CD8-positive, alpha-beta memory T cell (primary cell): ENCODE measurements around the gene ADCK1. TPM values are rescaled to one million over a fixed set of nuclear protein-coding genes. Genes with fewer than 3 reads are reported as not detected.

Experiments
- CTCF ChIA-PET: fragments of 350-600 bp; sonication (Branson Sonifier 250); formaldehyde crosslinking; loops from one replicate; lab custom pipeline; 2021; ENCODE audit warnings: antibody characterized with exemption; lab: Charles Lee
- POLR2A ChIA-PET: fragments of 350-600 bp; sonication (Branson Sonifier 250); formaldehyde crosslinking; loops from one replicate; lab custom pipeline; 2021; ENCODE audit warnings: antibody characterized with exemption; lab: Charles Lee
- DNase-seq, 5 donors: peaks; one replicate each; pipeline versions ENCODE4 v3.0.0 to v3.0.0-alpha.2; 2020 to 2022; ENCODE audit warnings: mixed read lengths in 1 of 5
- H3K27ac ChIP-seq: one replicate; pipeline ENCODE4 v1.7.0; 2013; ENCODE audit warnings: low read depth, mild to moderate bottlenecking, low read length, moderate library complexity
- H3K27me3 ChIP-seq: 2 replicates; pipeline ENCODE4 v1.7.0; 2013; ENCODE audit warnings: low read length, mild to moderate bottlenecking; ENCODE audit not compliant: insufficient read depth, poor library complexity, severe bottlenecking
- H3K36me3 ChIP-seq: 2 replicates; pipeline ENCODE4 v1.7.0; 2013; ENCODE audit warnings: mild to moderate bottlenecking, low read length, moderate library complexity; ENCODE audit not compliant: insufficient read depth
- H3K4me1 ChIP-seq: 2 replicates; pipeline ENCODE4 v1.7.0; 2013; ENCODE audit warnings: mild to moderate bottlenecking, low read length, moderate library complexity; ENCODE audit not compliant: insufficient read depth
- H3K4me3 ChIP-seq: 2 replicates; pipeline ENCODE4 v1.7.0; 2013; ENCODE audit warnings: mild to moderate bottlenecking, low read length
- H3K9me3 ChIP-seq: 2 replicates; pipeline ENCODE4 v1.7.0; 2013; ENCODE audit warnings: mild to moderate bottlenecking, low read length
- H3K27ac Mint-ChIP-seq, 8 donors: one replicate each; pipeline ENCODE4 v1.8.0; 2020 to 2021; ENCODE audit warnings: mixed read lengths in 8 of 8, mild to moderate bottlenecking in 6 of 8, inconsistent platforms in 3 of 8, moderate library complexity in 3 of 8
- H3K27me3 Mint-ChIP-seq, 2 donors: one replicate each; pipeline ENCODE4 v1.8.0; 2020 to 2021; ENCODE audit warnings: mixed read lengths in 2 of 2, mild to moderate bottlenecking in 1 of 2, moderate library complexity in 1 of 2
- H3K36me3 Mint-ChIP-seq, 3 donors: one replicate each; pipeline ENCODE4 v1.8.0; 2020 to 2021; ENCODE audit warnings: mixed read lengths in 3 of 3, inconsistent platforms in 1 of 3, mild to moderate bottlenecking in 1 of 3
- H3K4me1 Mint-ChIP-seq, 3 donors: one replicate each; pipeline ENCODE4 v1.8.0; 2020 to 2021; ENCODE audit warnings: mixed read lengths in 3 of 3, inconsistent platforms in 1 of 3, mild to moderate bottlenecking in 1 of 3
- H3K4me3 Mint-ChIP-seq, 7 donors: one replicate each; pipeline ENCODE4 v1.8.0; 2020 to 2021; ENCODE audit warnings: mixed read lengths in 7 of 7, mild to moderate bottlenecking in 6 of 7, moderate library complexity in 4 of 7, inconsistent platforms in 2 of 7
- H3K9me3 Mint-ChIP-seq, 5 donors: one replicate each; pipeline ENCODE4 v1.8.0; 2020 to 2022; ENCODE audit warnings: mixed read lengths in 5 of 5, mild to moderate bottlenecking in 3 of 5, moderate library complexity in 2 of 5, inconsistent platforms in 1 of 5
- polyA plus RNA-seq: library from polyadenylated mRNA; unstranded; fragments of 300-500 nt; fragmentation: Illumina TruSeq; gene quantifications from one replicate; pipeline ENCODE4 v1.2.3, GENCODE V29; 2021
- total RNA-seq, 2 experiments: library from RNA; stranded (reverse); gene quantifications; one replicate each; pipeline ENCODE4 v1.2.3, GENCODE V29; 2021

Gene ADCK1
- total and polyA plus RNA-seq, 3 experiments from 2014 or later = 4.2 to 7.5 (median 5.9) TPM

DNA sequence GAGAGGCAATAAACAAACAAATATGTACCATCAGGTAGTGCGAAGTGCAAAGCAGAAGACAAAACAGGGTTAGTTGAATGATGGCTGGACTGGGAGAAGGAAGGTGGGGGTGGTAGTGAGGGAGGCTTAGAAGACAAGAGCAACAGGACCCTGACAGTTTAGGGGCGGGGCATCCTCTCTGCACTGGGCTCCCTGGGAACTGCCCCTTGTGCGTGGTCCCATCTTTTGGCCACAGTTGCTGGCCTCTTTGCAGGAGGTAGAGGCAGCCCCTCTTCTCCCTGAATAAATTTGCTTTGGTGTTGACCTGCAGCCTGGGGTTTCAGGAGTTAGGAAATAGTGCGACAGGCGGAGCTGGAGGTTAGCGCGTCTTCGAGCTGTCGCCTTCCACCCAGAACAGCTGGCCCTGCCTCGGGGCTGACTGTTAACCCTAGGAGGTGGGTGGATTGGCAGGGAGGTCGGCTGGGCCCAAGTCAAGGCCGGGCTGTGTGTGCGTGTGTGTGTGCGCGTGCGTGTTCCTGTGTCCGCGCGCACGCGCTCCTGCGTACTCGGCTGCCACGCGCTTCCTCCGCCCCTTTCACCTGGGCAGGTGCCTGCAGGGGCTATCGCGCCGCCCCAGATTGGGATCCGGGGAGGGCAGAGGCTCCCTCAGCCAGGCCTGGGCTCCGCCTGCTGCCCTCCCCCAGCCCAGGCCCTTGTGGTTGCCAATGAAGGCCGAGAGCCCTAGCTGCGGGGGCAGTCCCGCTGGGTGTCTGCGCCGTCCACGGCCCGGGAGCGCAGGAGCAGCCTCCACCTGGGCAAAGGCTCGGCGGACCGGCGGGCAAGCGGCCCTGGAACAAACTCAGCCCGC, 180.8 kb downstream of the ADCK1 start:
- Histone ChIP-seq H3K4me3 (no peak overlapping the region), H3K27ac (no peak overlapping the region), H3K9me3 (no peaks in the 10 kb centered on the region), H3K4me1 (no peaks in the 10 kb centered on the region), H3K36me3 (no peaks in the 10 kb centered on the region), H3K27me3 (no peaks in the 10 kb centered on the region)
- DNase-seq = no peak
- ChIA-PET POLR2A (no interaction called here), CTCF (no interaction called here)
- Mint-ChIP-seq H3K27ac (no peak overlapping the region), H3K9me3 (peaks cover 0 to 4% (median 0%) of the 10 kb centered on the region in 5 donors), H3K27me3 (peaks cover 15 to 31% of the 10 kb centered on the region in 2 donors), H3K36me3 (no peaks in the 10 kb centered on the region), H3K4me3 (peak overlapping the region in 2 of 7 donors; percentile 47 to 59), H3K4me1 (peaks cover 0 to 6% (median 2%) of the 10 kb centered on the region in 3 donors)

Other genes with a start within 250 kb of the ADCK1 start
- gene SPTLC2, start 183.5 kb upstream of the ADCK1 start, total RNA-seq = 10 to 100 TPM; 24.1 to 27.5 TPM
- gene SPTLC2, start 183.5 kb upstream of the ADCK1 start, polyA plus RNA-seq = 15.6 TPM
- gene ALKBH1, start 92.1 kb upstream of the ADCK1 start, total RNA-seq = 10 to 100 TPM; 18.6 to 19.4 TPM
- 8.8 TPM for gene ALKBH1, start 92.1 kb upstream of the ADCK1 start, polyA plus RNA-seq
- 100 to 1,000 TPM; 162 to 166 TPM for gene SLIRP, start 92.0 kb upstream of the ADCK1 start, total RNA-seq
- gene SLIRP, start 92.0 kb upstream of the ADCK1 start, polyA plus RNA-seq = 218 TPM
- 100 to 1,000 TPM; 121 TPM for gene SNW1, start 39.0 kb upstream of the ADCK1 start, total RNA-seq
- 78.0 TPM for gene SNW1, start 39.0 kb upstream of the ADCK1 start, polyA plus RNA-seq